ENCODE results near the gene GJA3.

Gene GJA3

DNA sequence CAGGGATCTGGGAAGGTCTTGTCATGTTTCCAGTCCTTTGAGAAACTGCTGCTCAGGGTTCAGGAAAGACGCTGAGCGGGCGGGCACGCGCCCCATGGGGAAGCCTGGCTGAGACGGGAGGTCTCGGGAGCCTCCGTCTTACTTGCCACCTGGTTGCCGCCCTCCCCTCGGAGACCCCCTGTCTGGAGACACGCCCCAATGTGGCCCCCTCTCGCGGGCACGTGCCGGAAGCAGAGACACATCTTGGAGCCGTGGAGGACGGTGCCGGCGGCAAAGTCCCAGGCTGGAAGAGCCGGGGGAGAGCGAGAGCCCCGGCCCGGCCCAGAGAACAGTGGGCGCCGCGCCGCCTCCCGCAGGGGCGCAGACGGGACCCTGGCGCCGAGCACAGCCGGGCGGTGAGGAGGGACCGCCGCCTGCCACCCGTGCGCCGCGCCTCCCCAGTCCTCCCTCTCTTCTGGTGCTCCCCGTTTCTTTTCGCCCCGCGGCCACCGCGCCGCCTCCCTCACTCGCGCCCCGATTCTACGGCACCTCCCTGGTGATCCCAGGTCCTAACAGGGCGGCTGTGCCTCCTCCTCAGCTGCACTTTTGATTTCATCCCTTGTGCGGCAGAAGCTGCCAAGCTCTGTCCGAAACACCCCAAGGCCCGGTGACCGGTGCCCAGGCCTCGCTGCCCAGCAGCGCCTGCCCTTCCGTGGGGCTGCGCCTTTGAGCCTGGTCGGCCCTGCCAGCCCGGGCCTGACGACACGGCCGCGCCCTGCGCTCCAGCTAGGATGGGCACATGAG is 16.4 kb upstream of the GJA3 start:
- Histone ChIP-seq H3K9me3 (ENCODE audit: low read length) (no peaks in the 10 kb centered on the region), H3K4me1 (ENCODE audit: insufficient read depth, low read length) (no peaks in the 10 kb centered on the region), H3K27me3 (ENCODE audit: control insufficient read depth in 1 of 2, insufficient read depth in 2 of 2, low read length in 2 of 2) (peaks cover 4 to 21% of the 10 kb centered on the region in 2 donors), H3K9ac (ENCODE audit: low read length) (no peak overlapping the region), H3K27ac (ENCODE audit: low read depth, low read length) (no peak overlapping the region), H3K4me3 (ENCODE audit: low read depth in 1 of 2, low read length in 2 of 2) (no peak overlapping the region), H3K36me3 (ENCODE audit: insufficient read depth, low read length) (no peaks in the 10 kb centered on the region)

DNA sequence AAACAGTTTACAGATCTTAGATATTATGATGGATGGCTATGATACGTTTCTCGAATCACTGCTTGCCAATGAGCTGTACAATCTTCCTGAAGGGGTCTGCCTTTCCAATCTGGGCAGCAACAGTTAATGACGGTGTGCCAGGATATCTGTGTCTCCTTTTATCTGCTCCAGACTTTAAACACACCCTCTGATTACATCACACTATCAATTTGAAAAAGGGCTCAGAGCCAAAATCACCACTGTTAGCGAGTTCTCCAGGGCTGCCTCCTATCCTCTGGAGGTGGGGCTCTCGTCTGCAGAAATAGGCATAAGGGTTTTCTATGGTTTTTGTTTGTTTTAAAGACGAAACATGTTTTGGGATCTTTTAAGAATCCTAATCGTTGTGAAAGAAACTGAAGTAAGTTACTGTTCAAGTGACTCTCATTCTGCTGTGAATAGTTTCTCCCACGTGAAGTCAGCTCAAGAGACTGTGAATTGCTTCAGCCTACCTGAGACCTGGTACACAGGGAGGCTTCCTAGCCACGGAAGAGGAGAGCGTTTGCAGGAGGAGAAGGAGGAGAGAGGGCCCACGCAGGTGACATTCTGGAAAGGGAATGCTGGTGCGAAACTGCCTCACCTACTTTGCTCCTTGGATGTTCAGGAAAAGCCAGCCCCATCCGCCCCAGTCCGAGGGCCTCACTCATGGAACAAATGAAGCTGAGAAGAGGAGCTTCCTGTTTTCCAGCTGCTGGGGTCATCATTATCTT is 15.2 kb upstream of the GJA3 start:
- H3K4me3 ChIP-seq (ENCODE audit: low read depth in 1 of 2, low read length in 2 of 2) = no peak overlapping the region
- peaks cover 4 to 17% of the 10 kb centered on the region in 2 donors for H3K27me3 ChIP-seq (ENCODE audit: control insufficient read depth in 1 of 2, insufficient read depth in 2 of 2, low read length in 2 of 2)
- no peak overlapping the region for H3K9ac ChIP-seq (ENCODE audit: low read length)
- no peak overlapping the region for H3K27ac ChIP-seq (ENCODE audit: low read depth, low read length)
- no peaks in the 10 kb centered on the region for H3K4me1 ChIP-seq (ENCODE audit: insufficient read depth, low read length)
- H3K36me3 ChIP-seq (ENCODE audit: insufficient read depth, low read length) = no peaks in the 10 kb centered on the region
- H3K9me3 ChIP-seq (ENCODE audit: low read length) = no peaks in the 10 kb centered on the region

DNA sequence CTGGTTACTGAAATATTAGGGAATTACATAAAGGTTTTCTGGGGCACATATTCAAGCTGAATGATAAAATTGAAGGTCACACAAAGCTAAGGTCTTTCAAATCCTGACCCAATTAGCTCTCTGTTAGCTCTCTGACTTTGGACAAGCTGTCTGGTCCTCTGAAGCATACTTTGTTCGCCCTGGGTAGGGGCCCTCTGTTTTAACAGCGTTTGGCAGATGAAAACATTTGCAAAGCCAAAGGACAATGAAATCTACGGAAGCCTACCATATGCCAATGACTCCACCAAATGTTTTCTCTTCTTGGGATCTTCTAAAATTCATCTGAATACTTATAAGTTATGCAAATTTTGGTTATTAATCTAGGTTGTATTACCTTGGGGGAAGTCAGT is 14.5 kb upstream of the GJA3 start:
- no peak overlapping the region for H3K27ac ChIP-seq (ENCODE audit: low read depth, low read length)
- H3K4me3 ChIP-seq (ENCODE audit: low read depth in 1 of 2, low read length in 2 of 2) = no peak overlapping the region
- peaks cover 4 to 17% of the 10 kb centered on the region in 2 donors for H3K27me3 ChIP-seq (ENCODE audit: control insufficient read depth in 1 of 2, insufficient read depth in 2 of 2, low read length in 2 of 2)
- H3K36me3 ChIP-seq (ENCODE audit: insufficient read depth, low read length) = no peaks in the 10 kb centered on the region
- H3K4me1 ChIP-seq (ENCODE audit: insufficient read depth, low read length) = no peaks in the 10 kb centered on the region
- H3K9me3 ChIP-seq (ENCODE audit: low read length) = no peaks in the 10 kb centered on the region
- H3K9ac ChIP-seq (ENCODE audit: low read length) = no peak overlapping the region

DNA sequence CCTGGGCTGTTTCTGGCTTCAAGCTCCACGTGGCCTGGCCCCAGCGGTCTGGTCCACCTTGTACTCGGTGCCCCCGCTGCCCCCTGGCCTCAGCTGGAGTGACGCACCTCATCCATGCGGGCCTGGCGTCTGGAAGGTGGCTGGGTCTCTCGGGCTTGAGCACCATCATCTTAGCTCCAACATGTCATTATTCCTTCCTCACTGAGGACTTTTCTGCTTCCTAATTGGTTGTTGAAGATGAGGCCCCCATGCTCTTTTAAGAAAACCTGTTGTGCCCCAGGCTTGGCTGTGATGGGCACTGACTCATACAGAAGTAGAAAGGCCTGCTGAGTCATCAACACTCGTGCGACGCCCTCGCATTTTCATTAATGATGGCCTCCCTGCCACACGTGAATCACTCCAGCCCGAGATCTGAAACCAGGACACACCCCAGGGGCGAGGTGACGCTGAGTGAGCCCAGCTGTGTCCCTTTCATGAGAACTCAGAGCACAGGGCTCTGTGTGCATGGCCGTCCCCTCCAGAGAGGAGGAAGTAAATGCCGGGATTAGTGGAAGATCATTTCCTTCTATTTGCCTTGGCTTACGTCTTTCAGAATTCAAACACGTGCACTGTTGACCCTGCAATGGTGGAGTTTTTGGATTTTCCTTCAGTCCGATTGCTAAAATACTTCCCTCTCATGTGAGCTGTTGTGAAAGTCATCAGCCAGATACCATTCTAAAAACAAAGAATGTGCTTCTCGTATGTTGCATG is 14.0 kb upstream of the GJA3 start:
- H3K9ac ChIP-seq (ENCODE audit: low read length) = no peak overlapping the region

DNA sequence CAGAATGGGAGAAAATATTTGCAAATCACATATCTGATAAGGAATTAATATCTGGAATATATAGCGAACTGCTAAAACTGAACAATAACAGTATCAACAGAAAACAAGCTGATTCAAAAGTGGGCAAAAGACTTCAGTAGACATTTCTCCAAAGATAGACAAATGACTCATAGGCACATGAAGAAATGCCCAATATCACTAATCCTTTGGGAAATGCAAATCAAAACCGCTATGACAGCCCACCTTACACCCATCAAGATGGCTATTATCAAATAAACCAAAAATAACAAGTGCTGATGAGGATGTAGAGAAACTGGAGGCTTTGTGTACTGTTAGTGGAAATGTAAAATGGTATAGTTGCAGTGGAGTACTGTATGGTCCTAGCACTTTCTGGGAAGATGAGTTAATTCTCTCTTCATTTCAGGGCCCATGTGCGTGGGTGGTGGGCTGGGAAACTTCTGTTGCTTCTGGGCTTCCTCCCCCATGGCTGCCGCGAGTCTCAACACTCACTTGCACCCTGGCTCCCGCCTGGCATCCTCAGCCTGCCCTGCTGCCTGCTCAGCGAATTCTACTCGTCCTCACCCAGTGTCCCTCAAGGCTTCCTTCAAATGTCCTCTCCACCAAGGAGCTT is 12.4 kb upstream of the GJA3 start:
- Histone ChIP-seq H3K27me3 (ENCODE audit: control insufficient read depth in 1 of 2, insufficient read depth in 2 of 2, low read length in 2 of 2) (peaks cover 0 to 15% of the 10 kb centered on the region in 2 donors), H3K9ac (ENCODE audit: low read length) (no peak overlapping the region)

More for the DNA sequence above, 14.0 kb upstream of the GJA3 start:
- peaks cover 0 to 17% of the 10 kb centered on the region in 2 donors for H3K27me3 ChIP-seq (ENCODE audit: control insufficient read depth in 1 of 2, insufficient read depth in 2 of 2, low read length in 2 of 2)
- no peak overlapping the region for H3K27ac ChIP-seq (ENCODE audit: low read depth, low read length)
- no peaks in the 10 kb centered on the region for H3K4me1 ChIP-seq (ENCODE audit: insufficient read depth, low read length)
- no peaks in the 10 kb centered on the region for H3K9me3 ChIP-seq (ENCODE audit: low read length)
- H3K4me3 ChIP-seq (ENCODE audit: low read depth in 1 of 2, low read length in 2 of 2) = no peak overlapping the region
- no peaks in the 10 kb centered on the region for H3K36me3 ChIP-seq (ENCODE audit: insufficient read depth, low read length)

DNA sequence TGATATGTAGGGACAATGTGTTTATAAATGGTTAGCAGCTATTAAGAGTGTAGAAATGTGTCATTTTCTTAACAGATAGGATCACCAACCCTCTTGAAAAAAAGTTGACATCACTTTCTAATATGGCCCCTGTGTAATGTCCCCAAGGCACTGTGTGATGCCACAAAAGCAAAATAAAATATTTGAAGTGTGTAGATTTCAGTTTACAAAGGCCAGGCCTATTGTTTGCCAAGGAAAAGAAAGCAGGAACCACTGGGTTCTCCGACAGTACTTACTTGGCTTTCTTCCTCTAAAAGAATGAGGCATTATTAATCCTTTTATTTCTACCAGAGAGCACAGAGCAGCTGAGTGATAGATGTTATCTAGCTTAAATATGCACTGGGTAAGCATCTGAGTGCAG is 10.5 kb upstream of the GJA3 start:
- no peaks in the 10 kb centered on the region for H3K27me3 ChIP-seq (ENCODE audit: control insufficient read depth in 1 of 2, insufficient read depth in 2 of 2, low read length in 2 of 2)

More for the DNA sequence above, 12.4 kb upstream of the GJA3 start:
- Histone ChIP-seq H3K9me3 (ENCODE audit: low read length) (no peaks in the 10 kb centered on the region), H3K36me3 (ENCODE audit: insufficient read depth, low read length) (no peaks in the 10 kb centered on the region), H3K4me3 (ENCODE audit: low read depth in 1 of 2, low read length in 2 of 2) (no peak overlapping the region), H3K4me1 (ENCODE audit: insufficient read depth, low read length) (no peaks in the 10 kb centered on the region), H3K27ac (ENCODE audit: low read depth, low read length) (no peak overlapping the region)

DNA sequence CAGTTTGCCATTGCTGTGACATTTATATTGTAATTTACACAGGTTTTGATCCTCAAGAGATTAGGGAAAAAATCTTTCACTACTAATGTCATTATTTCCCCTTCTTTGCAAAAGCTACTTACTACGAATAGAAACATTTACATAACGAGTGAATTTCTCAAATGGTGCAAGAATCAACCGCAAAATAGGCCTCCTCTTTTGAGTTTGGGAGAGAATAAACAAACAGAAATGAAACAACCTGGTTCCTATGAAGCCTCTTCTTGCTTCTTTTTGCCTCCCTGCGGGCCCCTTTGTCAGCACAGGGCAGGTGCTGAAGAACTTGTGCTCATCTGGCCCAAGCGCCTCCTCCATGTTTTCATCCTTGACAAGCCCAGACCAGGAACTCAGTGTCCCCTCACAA is 10.1 kb upstream of the GJA3 start:
- no peak overlapping the region for H3K9ac ChIP-seq (ENCODE audit: low read length)
- H3K4me1 ChIP-seq (ENCODE audit: insufficient read depth, low read length) = no peaks in the 10 kb centered on the region
- no peak overlapping the region for H3K4me3 ChIP-seq (ENCODE audit: low read depth in 1 of 2, low read length in 2 of 2)
- no peaks in the 10 kb centered on the region for H3K36me3 ChIP-seq (ENCODE audit: insufficient read depth, low read length)
- H3K9me3 ChIP-seq (ENCODE audit: low read length) = no peaks in the 10 kb centered on the region
- H3K27me3 ChIP-seq (ENCODE audit: control insufficient read depth in 1 of 2, insufficient read depth in 2 of 2, low read length in 2 of 2) = no peaks in the 10 kb centered on the region
- H3K27ac ChIP-seq (ENCODE audit: low read depth, low read length) = no peak overlapping the region

More for the DNA sequence above, 10.5 kb upstream of the GJA3 start:
- no peaks in the 10 kb centered on the region for H3K4me1 ChIP-seq (ENCODE audit: insufficient read depth, low read length)
- no peak overlapping the region for H3K9ac ChIP-seq (ENCODE audit: low read length)
- H3K36me3 ChIP-seq (ENCODE audit: insufficient read depth, low read length) = no peaks in the 10 kb centered on the region
- H3K27ac ChIP-seq (ENCODE audit: low read depth, low read length) = no peak overlapping the region
- no peak overlapping the region for H3K4me3 ChIP-seq (ENCODE audit: low read depth in 1 of 2, low read length in 2 of 2)
- no peaks in the 10 kb centered on the region for H3K9me3 ChIP-seq (ENCODE audit: low read length)

DNA sequence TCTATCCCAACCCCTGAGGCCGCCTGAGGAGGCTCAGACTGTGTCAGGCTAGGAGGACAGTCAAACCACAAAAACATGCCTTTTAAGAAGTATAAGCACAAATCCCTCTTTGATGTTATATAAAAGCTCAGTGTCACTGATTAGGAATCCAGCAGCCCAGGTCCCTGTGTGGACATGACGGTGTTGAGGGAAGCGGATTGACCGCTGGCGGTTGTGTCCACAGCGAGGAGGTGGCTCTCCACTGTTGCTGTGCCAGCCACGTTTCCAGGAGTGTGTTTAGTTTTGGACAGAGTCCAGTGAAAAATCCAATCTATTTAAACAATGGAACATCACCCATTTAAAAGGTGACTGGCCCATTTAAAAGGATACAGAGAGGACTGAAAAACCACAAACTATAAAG is 7.5 kb upstream of the GJA3 start:
- Histone ChIP-seq H3K36me3 (ENCODE audit: insufficient read depth, low read length) (no peaks in the 10 kb centered on the region), H3K9ac (ENCODE audit: low read length) (no peak overlapping the region), H3K9me3 (ENCODE audit: low read length) (no peaks in the 10 kb centered on the region), H3K4me1 (ENCODE audit: insufficient read depth, low read length) (no peaks in the 10 kb centered on the region), H3K4me3 (ENCODE audit: low read depth in 1 of 2, low read length in 2 of 2) (no peak overlapping the region), H3K27ac (ENCODE audit: low read depth, low read length) (no peak overlapping the region), H3K27me3 (ENCODE audit: control insufficient read depth in 1 of 2, insufficient read depth in 2 of 2, low read length in 2 of 2) (no peaks in the 10 kb centered on the region)

DNA sequence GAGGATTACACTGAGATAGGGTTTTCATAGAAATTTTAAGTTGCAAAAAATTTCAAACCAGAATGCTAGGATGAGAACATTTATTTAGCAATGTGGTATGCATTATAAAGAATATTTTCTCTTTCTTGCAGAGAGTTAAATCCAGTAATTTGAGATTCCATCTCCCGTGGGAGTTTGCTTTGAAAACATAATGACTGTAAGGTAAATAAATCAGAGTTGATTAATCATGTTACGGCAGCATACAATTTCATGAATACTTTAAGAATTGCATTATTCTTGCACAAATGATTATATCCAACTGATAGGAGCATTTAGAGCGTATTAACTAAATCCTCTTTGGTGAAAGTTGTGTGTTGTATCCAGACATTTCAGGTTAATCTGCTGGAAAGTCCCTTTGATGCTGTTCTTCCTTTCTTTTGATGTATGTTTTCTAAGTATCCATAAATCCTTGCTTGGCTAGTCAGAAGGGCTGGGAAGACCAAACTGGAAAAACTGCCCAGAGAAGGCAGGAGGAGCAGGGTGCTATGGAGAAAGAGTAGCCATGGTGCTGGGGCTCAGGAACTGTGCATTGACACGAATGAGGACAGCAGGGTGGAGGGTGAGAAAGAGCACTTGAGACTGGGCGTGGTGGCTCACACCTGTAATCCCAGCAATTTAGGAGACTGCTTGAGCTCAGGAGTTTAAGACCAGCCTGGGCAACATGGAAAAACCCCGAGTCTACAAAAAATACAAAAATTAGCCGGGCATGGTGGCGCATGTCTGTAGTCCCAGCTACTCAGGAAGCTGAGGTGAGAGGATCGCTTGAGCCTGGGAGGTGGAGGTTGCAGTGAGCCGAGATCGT is 4.8 kb upstream of the GJA3 start:
- H3K27ac ChIP-seq (ENCODE audit: low read depth, low read length) = no peak overlapping the region
- H3K9me3 ChIP-seq (ENCODE audit: low read length) = no peaks in the 10 kb centered on the region
- H3K4me3 ChIP-seq (ENCODE audit: low read depth in 1 of 2, low read length in 2 of 2) = no peak overlapping the region
- peaks cover 8 to 21% of the 10 kb centered on the region in 2 donors for H3K27me3 ChIP-seq (ENCODE audit: control insufficient read depth in 1 of 2, insufficient read depth in 2 of 2, low read length in 2 of 2)
- H3K36me3 ChIP-seq (ENCODE audit: insufficient read depth, low read length) = no peaks in the 10 kb centered on the region
- no peak overlapping the region for H3K9ac ChIP-seq (ENCODE audit: low read length)
- H3K4me1 ChIP-seq (ENCODE audit: insufficient read depth, low read length) = no peaks in the 10 kb centered on the region

DNA sequence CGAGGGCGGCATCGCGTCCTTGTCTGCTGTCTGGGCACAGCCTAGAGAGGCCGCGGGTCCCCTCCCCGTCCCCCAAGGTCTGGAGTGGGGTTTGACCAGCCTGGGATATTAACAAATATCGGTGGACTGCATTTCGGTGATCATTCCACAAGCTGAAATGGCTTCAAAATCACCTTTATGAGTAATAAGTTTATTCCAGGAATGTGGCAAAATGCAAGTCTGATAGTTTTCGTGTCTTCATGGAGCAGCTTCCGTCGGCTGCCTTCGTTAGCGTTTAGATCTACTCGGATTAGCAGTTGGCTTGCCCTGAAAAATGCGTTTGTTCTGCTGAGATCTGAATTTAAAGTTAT is 1.1 kb upstream of the GJA3 start:
- H3K4me3 ChIP-seq (ENCODE audit: low read depth in 1 of 2, low read length in 2 of 2) = no peak overlapping the region

More for the DNA sequence above, 1.1 kb upstream of the GJA3 start:
- Histone ChIP-seq H3K36me3 (ENCODE audit: insufficient read depth, low read length) (no peaks in the 10 kb centered on the region), H3K27me3 (ENCODE audit: control insufficient read depth in 1 of 2, insufficient read depth in 2 of 2, low read length in 2 of 2) (peaks cover 44 to 56% of the 10 kb centered on the region in 2 donors), H3K9me3 (ENCODE audit: low read length) (no peaks in the 10 kb centered on the region), H3K27ac (ENCODE audit: low read depth, low read length) (no peak overlapping the region), H3K4me1 (ENCODE audit: insufficient read depth, low read length) (no peaks in the 10 kb centered on the region), H3K9ac (ENCODE audit: low read length) (no peak overlapping the region)
